Neural cell (in vitro differentiated cells): ENCODE measurements around the gene SLC1A3.

ENCODE experiments used
- EZH2 ChIP-seq: fragments of 200-600, 300-800 bp; shearing (Covaris generic), sonication (generic); IDR thresholded peaks from 2 replicates; pipeline ENCODE4 v1.6.1; 2014; ENCODE audit warnings: antibody characterized with exemption, low read length, borderline replicate concordance, mild to moderate bottlenecking; ENCODE audit not compliant: insufficient read depth, poor library complexity, severe bottlenecking
- MXI1 ChIP-seq: fragments of 450-650 bp; conservative IDR thresholded peaks from 2 replicates; pipeline ENCODE4 v1.6.1; 2014; ENCODE audit warnings: antibody characterized with exemption, mild to moderate bottlenecking; ENCODE audit not compliant: poor library complexity, severe bottlenecking
- TF ChIP-seq, protein P1 (sequence below): fragments of 450-650 bp; IDR thresholded peaks from 2 replicates; pipeline ENCODE4 v1.5.1; 2014; ENCODE audit warnings: antibody characterized with exemption, mild to moderate bottlenecking, moderate library complexity; ENCODE audit not compliant: poor library complexity, severe bottlenecking

GRCh38 chr5:36641431-36641830 is 35.0 kb downstream of the SLC1A3 start:
- TF ChIP-seq, protein P1, sequence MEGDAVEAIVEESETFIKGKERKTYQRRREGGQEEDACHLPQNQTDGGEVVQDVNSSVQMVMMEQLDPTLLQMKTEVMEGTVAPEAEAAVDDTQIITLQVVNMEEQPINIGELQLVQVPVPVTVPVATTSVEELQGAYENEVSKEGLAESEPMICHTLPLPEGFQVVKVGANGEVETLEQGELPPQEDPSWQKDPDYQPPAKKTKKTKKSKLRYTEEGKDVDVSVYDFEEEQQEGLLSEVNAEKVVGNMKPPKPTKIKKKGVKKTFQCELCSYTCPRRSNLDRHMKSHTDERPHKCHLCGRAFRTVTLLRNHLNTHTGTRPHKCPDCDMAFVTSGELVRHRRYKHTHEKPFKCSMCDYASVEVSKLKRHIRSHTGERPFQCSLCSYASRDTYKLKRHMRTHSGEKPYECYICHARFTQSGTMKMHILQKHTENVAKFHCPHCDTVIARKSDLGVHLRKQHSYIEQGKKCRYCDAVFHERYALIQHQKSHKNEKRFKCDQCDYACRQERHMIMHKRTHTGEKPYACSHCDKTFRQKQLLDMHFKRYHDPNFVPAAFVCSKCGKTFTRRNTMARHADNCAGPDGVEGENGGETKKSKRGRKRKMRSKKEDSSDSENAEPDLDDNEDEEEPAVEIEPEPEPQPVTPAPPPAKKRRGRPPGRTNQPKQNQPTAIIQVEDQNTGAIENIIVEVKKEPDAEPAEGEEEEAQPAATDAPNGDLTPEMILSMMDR = no peak
- TF ChIP-seq MXI1 = no peak
- no peak for TF ChIP-seq EZH2
